H1 (cell line): ENCODE measurements around the gene THADA. TPM values are rescaled to one million over a fixed set of nuclear protein-coding genes. Genes with fewer than 3 reads are reported as not detected.

Experiments
- CTCF ChIA-PET: fragments of 300-600 bp; sonication (Branson Sonifier 250); formaldehyde crosslinking; loops from one replicate; lab custom pipeline; 2021; ENCODE audit not compliant: partially characterized antibody; lab: Charles Lee
- POLR2A ChIA-PET: fragments of 300-600 bp; sonication (Branson Sonifier 250); formaldehyde crosslinking; loops from one replicate; lab custom pipeline; 2021; ENCODE audit warnings: inconsistent platforms; ENCODE audit not compliant: partially characterized antibody; lab: Charles Lee
- DNase-seq, 2 experiments: peaks; one replicate each; pipeline versions ENCODE4 v3.0.0 to v3.0.0-alpha.2; 2010 to 2022; ENCODE audit warnings: low spot score in 2 of 2, low read depth in 1 of 2, mixed read lengths in 1 of 2
- FAIRE-seq: peaks from 2 replicates; lab custom pipeline; 2011; peaks lifted over from hg19 to GRCh38; lab: Jason Lieb, UNC
- H2AFZ ChIP-seq: 2 replicates; pipeline ENCODE4 v1.8.1; 2012; ENCODE audit warnings: low read length, inconsistent platforms
- H2AK5ac ChIP-seq: 2 replicates; pipeline ENCODE4 v1.6.1; 2013; ENCODE audit warnings: low read depth, low read length
- H2BK120ac ChIP-seq: replicated peaks from 2 replicates; pipeline ENCODE3; 2013; ENCODE audit warnings: low read depth, low read length, inconsistent platforms
- H2BK12ac ChIP-seq: 2 replicates; pipeline ENCODE4 v1.6.1; 2013; ENCODE audit warnings: low read depth, low read length
- H2BK15ac ChIP-seq: 2 replicates; pipeline ENCODE4 v1.6.1; 2013; ENCODE audit warnings: low read length
- H2BK20ac ChIP-seq: 2 replicates; pipeline ENCODE4 v1.6.1; 2013; ENCODE audit warnings: low read length
- H2BK5ac ChIP-seq: 2 replicates; pipeline ENCODE4 v1.6.1; 2013; ENCODE audit warnings: low read depth, low read length
- H3K14ac ChIP-seq: 2 replicates; pipeline ENCODE4 v1.6.1; 2013; ENCODE audit warnings: inconsistent platforms; ENCODE audit not compliant: insufficient read length
- H3K18ac ChIP-seq: 2 replicates; pipeline ENCODE4 v1.6.1; 2013; ENCODE audit warnings: low read length; ENCODE audit errors: extremely low read depth
- H3K23ac ChIP-seq: 2 replicates; pipeline ENCODE4 v1.6.1; 2013; ENCODE audit warnings: inconsistent platforms; ENCODE audit not compliant: insufficient read length
- H3K23me2 ChIP-seq: 2 replicates; pipeline ENCODE4 v1.6.1; 2013; ENCODE audit warnings: low read depth, low read length
- H3K27ac ChIP-seq: 2 replicates; pipeline ENCODE4 v1.6.1; 2011; ENCODE audit warnings: low read depth, low read length, inconsistent platforms
- H3K27me3 ChIP-seq, 4 experiments: replicated peaks in 1 of 4; 1 replicate in 1 of 4; 2 replicates in 3 of 4; pipeline versions ENCODE4 v1.6.1 to v1.8.1; 2011 to 2013; ENCODE audit warnings: low read length in 3 of 4, mild to moderate bottlenecking in 3 of 4, inconsistent platforms in 2 of 4, mixed read lengths in 2 of 4, moderate library complexity in 1 of 4; ENCODE audit not compliant: control insufficient read depth in 3 of 4, insufficient read depth in 3 of 4; ENCODE audit errors: extremely low read depth in 1 of 4
- H3K36me3 ChIP-seq, 4 experiments: 2 replicates each; pipeline versions ENCODE4 v1.6.1 to v1.8.1; 2011 to 2013; ENCODE audit warnings: mild to moderate bottlenecking in 4 of 4, low read length in 3 of 4, moderate library complexity in 2 of 4, control low read depth in 1 of 4, inconsistent platforms in 1 of 4; ENCODE audit not compliant: insufficient read depth in 4 of 4, control insufficient read depth in 2 of 4
- H3K4ac ChIP-seq: replicated peaks from 2 replicates; pipeline ENCODE3; 2013; ENCODE audit warnings: low read length, low read depth, mixed read lengths, inconsistent platforms; ENCODE audit not compliant: insufficient read length
- H3K4me1 ChIP-seq, 4 experiments: replicated peaks in 1 of 4; 1 replicate in 1 of 4; 2 replicates in 3 of 4; pipeline versions ENCODE4 v1.6.1 to v1.8.1; 2011 to 2013; ENCODE audit warnings: low read length in 3 of 4, inconsistent platforms in 2 of 4, mixed read lengths in 1 of 4; ENCODE audit not compliant: insufficient read depth in 4 of 4, control insufficient read depth in 3 of 4
- H3K4me2 ChIP-seq, 2 experiments: 2 replicates each; pipeline versions ENCODE4 v1.6.1 to v1.8.1; 2011 to 2013; ENCODE audit warnings: low read depth in 2 of 2, low read length in 2 of 2, control low read depth in 1 of 2, inconsistent platforms in 1 of 2, mild to moderate bottlenecking in 1 of 2; ENCODE audit not compliant: insufficient read depth in 1 of 2
- H3K4me3 ChIP-seq, 4 experiments: fragments of 200-600, 300-600 bp in 1 of 4; sonication (generic), shearing (Covaris generic), sonication (Bioruptor Twin) in 1 of 4; 2 replicates each; pipeline versions ENCODE4 v1.5.1 to v1.8.1; 2011 to 2016; ENCODE audit warnings: low read length in 4 of 4, low read depth in 3 of 4, control low read depth in 2 of 4, inconsistent platforms in 2 of 4, mild to moderate bottlenecking in 2 of 4, mixed read lengths in 1 of 4, moderate library complexity in 1 of 4; ENCODE audit not compliant: insufficient read depth in 2 of 4; ENCODE audit errors: extremely low read depth in 1 of 4
- H3K56ac ChIP-seq: replicated peaks from 2 replicates; pipeline ENCODE3; 2013; ENCODE audit warnings: low read depth, mild to moderate bottlenecking, mixed read lengths, low read length, inconsistent platforms; ENCODE audit not compliant: insufficient read length
- H3K79me1 ChIP-seq: 2 replicates; pipeline ENCODE4 v1.6.1; 2013; ENCODE audit warnings: low read depth, low read length, control low read depth
- H3K79me2 ChIP-seq, 2 experiments: 2 replicates each; pipeline versions ENCODE4 v1.6.1 to v1.8.1; 2012 to 2013; ENCODE audit warnings: low read length in 2 of 2, mild to moderate bottlenecking in 2 of 2, inconsistent platforms in 1 of 2; ENCODE audit not compliant: insufficient read depth in 2 of 2, control insufficient read depth in 1 of 2
- H3K9ac ChIP-seq, 4 experiments: replicated peaks in 1 of 4; 1 replicate in 1 of 4; 2 replicates in 3 of 4; pipeline versions ENCODE4 v1.6.1 to v1.8.1; 2011 to 2013; ENCODE audit warnings: low read depth in 3 of 4, low read length in 3 of 4, control low read depth in 2 of 4, mild to moderate bottlenecking in 2 of 4, moderate library complexity in 2 of 4, inconsistent platforms in 1 of 4; ENCODE audit errors: extremely low read depth in 1 of 4
- H3K9me3 ChIP-seq, 2 experiments: 2 replicates each; pipeline versions ENCODE4 v1.6.1 to v1.8.1; 2012 to 2013; ENCODE audit warnings: mild to moderate bottlenecking in 2 of 2, moderate library complexity in 2 of 2, control low read depth in 1 of 2, inconsistent platforms in 1 of 2, low read depth in 1 of 2, low read length in 1 of 2, mixed read lengths in 1 of 2; ENCODE audit not compliant: insufficient read depth in 2 of 2
- H4K20me1 ChIP-seq, 2 experiments: replicated peaks in 1 of 2; 2 replicates each; pipeline versions ENCODE3 to v1.8.1; 2011 to 2013; ENCODE audit warnings: inconsistent platforms in 2 of 2, low read length in 2 of 2, mild to moderate bottlenecking in 1 of 2; ENCODE audit not compliant: insufficient read depth in 2 of 2, control insufficient read depth in 1 of 2
- H4K5ac ChIP-seq: 2 replicates; pipeline ENCODE4 v1.6.1; 2013; ENCODE audit warnings: low read length, low read depth, mixed read lengths, inconsistent platforms; ENCODE audit not compliant: insufficient read length
- H4K8ac ChIP-seq: 2 replicates; pipeline ENCODE4 v1.8.0; 2013; ENCODE audit warnings: mild to moderate bottlenecking, moderate library complexity, low read length, inconsistent platforms; ENCODE audit not compliant: insufficient read depth; ENCODE audit errors: extremely low read depth
- H4K91ac ChIP-seq: replicated peaks from 2 replicates; pipeline ENCODE3; 2013; ENCODE audit warnings: low read length, mixed read lengths, inconsistent platforms; ENCODE audit not compliant: insufficient read length
- CTBP2 ChIP-seq: IDR thresholded peaks from 2 replicates; pipeline ENCODE4 v1.7.0; 2011; ENCODE audit warnings: borderline replicate concordance, mild to moderate bottlenecking, moderate library complexity, mixed read lengths, low read length; ENCODE audit not compliant: insufficient read depth, insufficient read length
- EGR1 ChIP-seq: IDR thresholded peaks from 2 replicates; pipeline ENCODE4 v1.6.1; 2011; ENCODE audit warnings: low read depth, low read length, borderline replicate concordance
- EZH2 ChIP-seq: fragments of 200-600 bp; sonication (generic); IDR thresholded peaks from 2 replicates; pipeline ENCODE4 v1.7.1; 2012; ENCODE audit warnings: low read depth, mild to moderate bottlenecking, moderate library complexity, low read length, inconsistent platforms; ENCODE audit not compliant: severe bottlenecking
- GABPA ChIP-seq: IDR thresholded peaks from 2 replicates; pipeline ENCODE4 v1.6.1; 2011; ENCODE audit warnings: mild to moderate bottlenecking, low read length, moderate library complexity, borderline replicate concordance; ENCODE audit not compliant: insufficient read depth
- HDAC2 ChIP-seq, 2 experiments: fragments of 300-600 bp in 1 of 2; sonication (generic) in 1 of 2; IDR thresholded peaks; 2 replicates each; pipeline ENCODE4 v1.6.1; 2011 to 2012; ENCODE audit warnings: low read depth in 2 of 2, low read length in 2 of 2, mild to moderate bottlenecking in 2 of 2, moderate library complexity in 2 of 2, borderline replicate concordance in 1 of 2, inconsistent platforms in 1 of 2
- JUN ChIP-seq: IDR thresholded peaks from 2 replicates; pipeline ENCODE4 v1.6.1; 2011; ENCODE audit warnings: low read depth, mild to moderate bottlenecking, improper control_type of control experiment, low read length
- MAFK ChIP-seq: IDR thresholded peaks from 2 replicates; pipeline ENCODE4 v1.6.1; 2012; ENCODE audit warnings: low read depth, mild to moderate bottlenecking, improper control_type of control experiment, low read length
- NRF1 ChIP-seq: IDR thresholded peaks from 2 replicates; pipeline ENCODE4 v1.6.1; 2011; ENCODE audit warnings: mild to moderate bottlenecking, low read depth, low read length, improper control_type of control experiment
- TAF1 ChIP-seq: IDR thresholded peaks from 2 replicates; pipeline ENCODE4 v1.6.1; 2011; ENCODE audit warnings: mild to moderate bottlenecking, low read depth, low read length
- TCF12 ChIP-seq: IDR thresholded peaks from 2 replicates; pipeline ENCODE4 v1.6.1; 2011; ENCODE audit warnings: low read depth, mild to moderate bottlenecking, low read length
- USF2 ChIP-seq: IDR thresholded peaks from 2 replicates; pipeline ENCODE4 v1.6.1; 2011; ENCODE audit warnings: low read length, improper control_type of control experiment
- WGBS, 2 experiments: shearing (Covaris generic) in 1 of 2; methylation state at CpG; one replicate each; pipeline versions ENCODE4 v1.1.6 to v1.1.7; 2013 to 2015; ENCODE audit warnings: low lambda C conversion rate in 2 of 2, mixed read lengths in 2 of 2, inconsistent platforms in 1 of 2, low coverage in 1 of 2, missing lambda C conversion rate in 1 of 2; ENCODE audit not compliant: insufficient replicate concordance in 2 of 2, insufficient coverage in 1 of 2, insufficient read length in 1 of 2; ENCODE audit errors: extremely low coverage in 1 of 2, missing lambda C conversion rate in 1 of 2; 5-methylcytosine and 5-hydroxymethylcytosine counted together
- polyA plus RNA-seq, 7 experiments: library from polyadenylated mRNA; depleted of rRNA in 3 of 7; stranded (reverse) in 5 of 7; unstranded in 2 of 7; fragments of >200 nt in 5 of 7; fragments of 200-250 nt in 2 of 7; gene quantifications; 1 replicate in 5 of 7; 2 replicates in 1 of 7; 4 replicates in 1 of 7; pipeline versions ENCODE4 v1.2.1 to v1.2.3, GENCODE V29; 2011 to 2013; ENCODE audit warnings: missing spikeins in 2 of 7, mixed read lengths in 2 of 7
- total RNA-seq: library from RNA; stranded (reverse); fragmentation: NEBNext Ultra II Directional; extraction: Animal tissue kit (Norgen Biotek cat#: 25700); gene quantifications from 2 replicates; pipeline ENCODE4 v1.2.1, GENCODE V29; 2021

The THADA gene
- total and polyA plus RNA-seq, 2 of the 8 experiments (the other 6 are each of a cell fraction or from before 2014, with no cell fraction given), result 22.4 to 26.8 TPM

GRCh38 chr2:43345872-43346271 lies 250.0 kb downstream of the THADA start:
- DNase-seq, result no peak
- Histone ChIP-seq H4K8ac (no peak overlapping the region), H3K4me3 (peak overlapping the region in 1 of 4 experiments; percentile 26; a peak in 1 of 8 replicates), H3K4me1 (peaks cover 4 to 19% (median 13%) of the 10 kb centered on the region in 4 experiments; a peak in 6 of 7 replicates), H3K18ac (no peak overlapping the region), H2BK20ac (no peak overlapping the region), H3K56ac (no peak overlapping the region), H2BK12ac (no peak overlapping the region), H2BK120ac (no peak overlapping the region), H3K23ac (no peak overlapping the region), H3K4ac (no peak overlapping the region), H2AFZ (no peak overlapping the region), H4K91ac (no peak overlapping the region), H2BK15ac (no peak overlapping the region), H3K27ac (no peak overlapping the region), H4K20me1 (no peaks in the 10 kb centered on the region), H3K9me3 (no peaks in the 10 kb centered on the region), H3K36me3 (no peaks in the 10 kb centered on the region; a peak in 1 of 8 replicates), H3K4me2 (peak overlapping the region; percentile 21 to 38; a peak in 3 of 4 replicates), H3K9ac (no peak overlapping the region), H3K27me3 (no peaks in the 10 kb centered on the region)
- ChIA-PET CTCF (interaction anchor here (0.7 to 1.4 kb wide), 4 partner anchors 12 to 443 kb away, joined by 3 to 5 read pairs (median 3); no protein-coding TSS in a partner anchor), POLR2A (no interaction called here)
- no peak for FAIRE-seq
- WGBS, 2 experiments, result 31% methylated on average over 5 of the region's 5 CpGs; no CpG with 5 or more reads in 1 of the 2 experiments
- TF ChIP-seq GABPA (no peak), NRF1 (no peak), USF2 (no peak), TAF1 (no peak), TCF12 (no peak), JUN (no peak), EGR1 (no peak), HDAC2 (IDR thresholded peaks at IDR 0.05; ENCODE audit: borderline replicate concordance in 1 of 2, low read depth in 2 of 2, low read length in 2 of 2) (no peak), MAFK (no peak), CTBP2 (no peak), EZH2 (no peak)
- TF ChIP-seq, all 59 proteins: peak for 0
- H2BK5ac ChIP-seq, result no peak overlapping the region; the same call in 1 of the 2 replicates
- H3K14ac ChIP-seq, result no peak overlapping the region
- no peaks in the 10 kb centered on the region for H3K23me2 ChIP-seq
- no peaks in the 10 kb centered on the region for H3K79me1 ChIP-seq
- no peak overlapping the region for H2AK5ac ChIP-seq
- no peaks in the 10 kb centered on the region for H3K79me2 ChIP-seq
- H4K5ac ChIP-seq, result no peak overlapping the region
